ENCODE data around the gene CNTN4.
"Not testable (repeated sequence)": the region's sequence is repeated elsewhere in the genome, so short reads cannot be mapped to it uniquely, and the experiment has no call there.

CNTN4 gene

DNA sequence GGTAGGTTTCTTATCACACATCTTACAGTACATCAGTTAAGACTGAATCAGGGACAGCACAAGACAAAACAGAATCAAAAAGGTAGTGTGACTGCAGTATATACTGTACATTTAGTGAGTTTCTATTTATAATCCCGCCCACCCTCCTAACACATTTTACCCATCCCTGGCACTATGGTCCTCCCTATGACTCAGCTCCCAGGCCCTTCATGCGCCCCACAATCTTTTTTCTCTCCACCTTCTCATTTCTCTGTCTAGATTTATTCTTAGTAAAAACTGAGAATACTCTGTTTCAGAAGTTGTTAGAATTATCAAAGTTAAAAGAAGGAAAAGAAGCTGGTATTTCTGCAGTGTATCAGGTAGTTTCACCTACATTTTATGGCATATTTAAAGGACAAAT lies 427.3 kb downstream of the CNTN4 start:
- DNase-seq: no peak

DNA sequence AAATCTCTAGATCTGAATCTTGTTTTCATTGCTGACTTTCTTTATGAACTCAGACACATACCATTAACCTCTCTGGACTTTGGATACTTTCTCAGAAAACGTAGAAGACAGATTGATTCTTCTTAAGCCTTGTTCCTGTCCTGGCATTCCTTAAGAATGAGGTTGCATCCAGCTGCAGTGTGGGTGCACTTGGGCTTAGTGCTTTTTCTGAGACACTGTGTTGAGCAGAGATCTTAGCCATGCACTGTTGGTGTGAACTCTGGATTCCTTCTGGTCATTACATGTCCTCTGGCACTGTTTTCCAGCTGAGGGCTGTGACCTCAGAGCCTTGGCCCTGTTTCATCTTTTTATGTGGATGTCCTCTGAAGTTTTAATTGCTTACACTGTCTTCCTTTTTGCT lies 428.3 kb downstream of the CNTN4 start:
- no peak for DNase-seq

DNA sequence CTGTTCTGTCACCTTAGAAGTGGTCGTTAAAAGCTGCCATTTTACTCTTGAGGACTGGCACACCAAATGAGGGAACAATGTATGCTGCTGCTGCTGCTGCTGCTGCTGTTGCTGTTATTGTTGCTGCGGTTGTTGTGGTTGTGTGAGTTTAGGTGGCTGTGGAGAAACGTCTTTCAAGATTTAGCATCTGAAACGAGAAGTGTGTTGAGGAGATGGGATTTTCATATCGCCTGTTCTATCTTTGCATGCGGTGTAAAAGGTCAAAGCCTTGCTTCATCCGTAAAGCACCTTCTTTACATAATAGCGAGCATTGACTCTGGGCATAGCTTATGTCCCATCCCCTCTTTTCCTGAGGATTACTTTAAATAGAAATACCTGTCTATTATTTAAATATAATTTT lies 428.7 kb downstream of the CNTN4 start:
- DNase-seq: not testable (repeated sequence)

DNA sequence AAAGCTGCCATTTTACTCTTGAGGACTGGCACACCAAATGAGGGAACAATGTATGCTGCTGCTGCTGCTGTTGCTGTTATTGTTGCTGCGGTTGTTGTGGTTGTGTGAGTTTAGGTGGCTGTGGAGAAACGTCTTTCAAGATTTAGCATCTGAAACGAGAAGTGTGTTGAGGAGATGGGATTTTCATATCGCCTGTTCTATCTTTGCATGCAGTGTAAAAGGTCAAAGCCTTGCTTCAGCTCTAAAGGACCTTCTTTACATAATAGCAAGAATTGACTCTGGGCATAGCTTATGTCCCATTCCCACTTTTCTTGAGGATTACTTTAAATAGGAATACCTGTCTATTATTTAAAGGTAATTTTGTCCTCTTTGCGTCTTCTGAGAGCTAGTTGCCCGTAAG lies 436.1 kb downstream of the CNTN4 start:
- DNase-seq: not testable (repeated sequence)

DNA sequence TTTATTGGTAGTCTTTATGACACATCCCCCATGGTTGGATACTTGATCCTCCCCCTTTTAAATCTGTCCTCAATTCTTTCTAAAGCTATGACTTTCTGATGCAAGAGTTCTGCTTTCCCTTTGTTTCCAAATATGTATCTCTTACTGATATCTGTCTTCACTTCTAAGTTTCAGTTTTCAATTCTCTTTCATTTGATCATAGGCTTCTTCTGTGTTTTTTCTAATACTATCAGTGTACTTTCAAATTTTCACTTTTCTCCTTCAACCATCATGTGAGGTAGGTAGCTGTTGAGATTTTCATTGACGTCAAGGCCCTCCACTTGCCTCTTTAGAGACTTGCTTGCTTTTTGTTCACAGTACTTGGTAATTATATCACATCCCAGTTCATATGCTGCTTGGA lies 436.5 kb downstream of the CNTN4 start:
- DNase-seq: no peak

DNA sequence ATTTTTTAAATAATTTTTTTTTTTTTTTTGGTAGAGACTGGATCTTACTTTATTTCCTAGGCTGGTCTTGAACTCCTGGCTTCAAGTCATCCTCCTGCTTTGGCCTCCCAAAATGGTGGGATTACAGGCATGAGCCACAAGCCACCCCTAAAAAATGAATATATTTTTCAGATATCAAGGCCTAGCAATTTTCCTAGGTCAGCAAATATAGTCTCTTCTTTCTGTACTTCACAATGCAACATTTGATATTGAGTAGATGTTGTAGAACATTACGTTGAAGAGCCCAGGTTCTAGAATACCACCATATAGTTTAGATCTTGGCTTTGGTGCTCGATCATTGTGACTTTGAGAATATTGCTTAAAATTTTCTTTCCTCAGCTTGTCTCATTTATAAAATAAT lies 437.9 kb downstream of the CNTN4 start:
- no peak for DNase-seq

DNA sequence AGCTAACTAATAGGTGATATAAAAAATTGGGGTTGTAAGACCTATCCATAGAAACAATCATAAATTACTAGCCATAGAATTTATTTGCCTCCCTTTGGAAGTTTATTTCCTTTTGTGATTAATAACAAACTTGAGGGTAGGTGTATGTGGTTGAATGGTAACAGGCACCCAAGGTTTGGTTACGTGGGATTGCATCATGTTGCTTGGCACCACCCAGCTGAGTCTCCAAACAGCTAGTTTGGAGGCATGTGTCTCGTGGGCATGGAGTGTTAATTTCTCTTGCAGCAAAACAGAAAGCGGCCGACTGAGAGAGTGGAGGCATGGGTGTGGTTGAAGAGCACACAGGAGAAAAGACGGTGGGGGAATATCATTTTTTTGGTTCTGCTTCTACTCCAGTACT lies 441.4 kb downstream of the CNTN4 start:
- DNase-seq: peak; percentile 2

DNA sequence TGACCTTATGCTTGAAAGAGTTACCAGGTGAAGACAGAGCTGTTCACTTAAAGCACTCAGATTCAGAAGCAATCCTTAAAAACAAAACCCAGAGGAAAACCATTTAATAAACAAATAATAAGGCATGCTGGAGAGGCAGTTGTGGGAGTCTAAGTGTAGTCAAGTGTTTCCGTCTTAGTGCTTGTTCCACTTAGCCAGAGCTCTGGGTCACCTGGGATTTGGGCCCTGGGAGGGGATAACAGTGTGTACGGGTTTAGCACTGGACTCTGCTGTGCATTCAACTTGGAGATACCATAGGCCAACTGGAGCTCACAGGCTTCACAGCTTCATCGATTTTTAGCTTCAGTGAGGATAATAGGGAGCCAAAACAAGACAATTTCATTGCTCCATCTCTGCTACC lies 444.6 kb downstream of the CNTN4 start:
- DNase-seq: no peak

DNA sequence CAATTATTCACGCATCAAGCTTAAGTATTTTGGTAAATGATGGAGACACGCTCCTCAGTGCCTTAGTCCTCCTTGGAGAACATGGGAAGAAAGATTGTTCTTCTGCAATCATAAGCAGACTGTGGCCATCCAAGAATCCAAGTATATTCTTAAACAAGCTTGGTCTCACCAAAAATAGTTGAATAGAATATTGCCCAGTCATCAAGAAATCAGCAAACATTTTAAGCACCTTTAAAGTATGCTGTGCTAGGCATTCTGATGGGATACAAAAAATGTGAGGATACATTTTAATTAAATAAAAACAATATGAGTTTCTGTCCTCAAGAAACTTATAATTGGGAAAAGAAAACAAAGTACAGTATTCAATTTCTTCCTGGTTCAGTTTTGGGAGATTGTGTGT lies 445.5 kb downstream of the CNTN4 start:
- DNase-seq: no peak

DNA sequence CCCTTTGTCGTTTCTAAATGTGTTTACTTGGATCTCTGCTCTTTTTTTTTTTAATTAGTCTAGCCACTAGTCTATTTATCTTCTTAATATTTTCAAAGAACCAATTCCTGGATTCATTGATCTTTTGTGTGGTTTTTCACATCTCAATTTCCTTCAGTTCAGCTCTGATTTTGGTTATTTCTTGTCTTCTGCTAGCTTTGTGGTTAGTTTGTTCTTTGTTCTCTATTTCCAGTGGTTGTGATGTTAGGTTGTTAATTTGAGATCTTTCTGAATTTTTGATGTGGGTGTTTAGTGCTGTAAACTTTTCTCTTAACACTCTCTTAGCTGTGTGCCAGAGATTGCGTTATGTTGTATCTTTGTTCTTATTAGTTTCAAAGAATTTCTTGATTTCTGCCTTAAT lies 446.1 kb downstream of the CNTN4 start:
- DNase-seq: no peak

DNA sequence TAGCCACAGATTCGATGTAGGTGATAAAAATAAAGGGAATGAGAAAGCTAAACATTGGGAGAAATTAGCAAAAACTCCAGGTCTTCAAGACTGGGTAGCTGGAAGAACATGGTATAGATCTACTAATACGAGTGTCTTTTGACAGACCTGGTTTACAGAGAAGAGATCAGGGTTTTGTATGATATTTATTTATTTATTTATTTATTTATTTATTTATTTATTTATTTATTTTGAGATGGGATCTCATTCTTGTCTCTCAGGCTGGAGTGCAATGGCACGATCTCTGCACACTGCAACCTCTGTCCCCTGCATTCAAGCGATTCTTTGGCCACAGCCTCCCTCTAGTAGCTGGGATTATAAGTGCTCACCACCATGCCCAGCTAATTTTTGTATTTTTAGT lies 448.4 kb downstream of the CNTN4 start:
- DNase-seq: no peak

DNA sequence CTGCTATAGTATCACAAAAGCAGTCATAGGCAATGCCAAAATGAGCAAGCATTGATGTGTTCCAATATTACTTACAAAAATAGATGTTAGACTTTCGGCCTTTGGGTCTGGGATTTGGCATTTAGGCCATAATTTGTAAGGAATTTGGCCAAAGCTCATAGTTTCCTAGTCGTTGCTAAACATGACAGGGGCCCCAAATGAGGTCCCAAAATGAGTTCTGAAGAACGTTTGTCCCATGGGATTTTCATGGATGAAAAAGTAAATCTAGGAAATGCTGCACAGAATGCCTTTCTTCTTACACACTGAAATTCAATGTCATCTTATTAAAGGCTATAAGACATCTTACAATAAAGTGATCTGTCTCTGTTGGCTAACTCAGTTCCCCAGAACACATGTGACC lies 456.0 kb downstream of the CNTN4 start:
- no peak for DNase-seq

DNA sequence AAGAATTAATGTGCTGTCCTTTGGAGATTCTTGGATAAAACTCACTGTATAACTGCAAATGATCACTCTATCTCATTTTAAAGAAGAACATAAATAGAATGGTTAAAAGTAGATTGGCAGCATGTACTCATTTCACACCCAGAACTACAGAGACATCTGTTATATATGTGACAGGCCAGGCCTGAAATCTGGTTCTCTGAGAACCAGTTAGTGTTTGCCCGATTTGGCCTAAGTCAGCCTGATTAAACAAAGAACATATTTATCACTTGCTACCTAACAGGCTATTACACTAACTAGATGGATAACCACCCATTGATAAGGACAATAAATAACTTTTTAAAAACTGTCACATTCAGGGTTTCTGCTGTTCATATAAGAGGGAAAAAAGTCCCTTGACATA lies 460.1 kb downstream of the CNTN4 start:
- no peak for DNase-seq

DNA sequence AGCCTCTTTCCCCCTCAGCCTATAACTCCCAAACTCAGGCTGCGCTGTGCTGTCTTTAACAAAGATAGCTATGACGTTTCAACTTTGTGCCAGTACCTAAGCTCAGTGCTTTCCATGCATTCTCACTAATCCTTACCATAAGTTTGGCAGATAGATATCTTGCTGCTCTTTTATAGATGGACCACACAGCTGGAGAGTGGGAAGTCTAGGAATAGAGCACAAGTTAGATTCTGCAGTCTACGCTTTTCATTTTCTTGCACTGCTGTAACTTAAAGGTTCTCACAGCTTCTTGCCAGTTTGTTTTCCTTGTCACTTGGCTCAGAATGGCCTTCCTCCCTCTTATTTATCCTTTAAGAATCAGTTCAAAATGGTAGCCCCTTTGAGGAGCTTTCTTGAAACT lies 468.8 kb downstream of the CNTN4 start:
- no peak for DNase-seq

DNA sequence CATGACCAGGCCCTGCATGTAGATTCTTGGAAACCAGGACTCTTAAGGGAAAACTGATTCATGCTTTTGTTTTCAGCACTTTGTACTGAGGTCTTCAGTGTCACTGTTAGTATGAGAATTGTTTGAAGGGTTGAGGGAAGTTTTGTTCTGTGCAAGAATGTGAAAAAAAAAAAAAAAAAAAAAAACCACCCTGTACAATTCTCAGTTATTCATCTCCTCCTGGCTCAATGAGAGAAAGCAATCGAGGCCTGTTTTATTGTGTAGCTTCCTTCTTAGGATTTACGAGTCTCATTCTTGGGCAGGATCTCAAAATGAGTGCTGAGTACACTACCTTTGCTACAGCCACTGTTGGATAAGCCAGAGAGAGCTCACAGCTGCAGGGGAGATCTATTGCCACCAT lies 469.5 kb downstream of the CNTN4 start:
- no peak for DNase-seq

DNA sequence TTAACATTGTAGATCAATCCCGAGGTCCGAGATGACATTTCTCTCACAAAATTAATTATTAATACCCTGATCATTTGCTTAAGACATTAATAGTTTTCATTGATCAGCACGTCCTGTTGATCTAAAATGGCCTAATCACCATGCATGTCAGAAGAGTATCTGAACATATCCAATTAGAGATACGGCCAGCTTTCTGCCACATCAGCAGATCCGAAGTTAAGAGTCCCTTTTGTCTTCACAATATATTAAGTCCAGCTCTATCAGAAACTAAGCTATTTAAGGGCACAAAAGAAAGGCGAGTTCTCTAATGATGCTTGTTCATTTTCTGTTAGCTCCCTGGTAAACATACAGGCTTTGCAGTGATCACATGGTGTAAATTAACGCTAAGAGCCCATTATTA lies 470.3 kb downstream of the CNTN4 start:
- no peak for DNase-seq

DNA sequence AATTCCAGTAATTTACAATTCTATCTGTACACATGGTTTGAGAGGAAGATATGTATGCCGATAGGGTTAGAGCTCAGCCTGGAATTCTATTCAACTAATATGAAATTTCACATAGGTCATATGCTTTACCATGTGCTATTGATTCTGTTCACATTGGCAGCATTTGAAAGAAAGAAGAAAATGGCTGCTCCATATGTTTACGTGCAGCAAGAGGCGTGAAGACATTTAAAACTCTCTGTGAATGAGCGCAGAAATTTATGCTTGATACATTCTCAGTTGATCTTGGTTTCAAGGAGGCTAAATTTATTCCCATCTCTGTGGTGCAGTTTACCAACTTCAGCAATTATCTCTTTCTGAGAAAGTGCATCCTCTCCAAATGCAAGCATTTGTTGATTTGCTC lies 478.9 kb downstream of the CNTN4 start:
- DNase-seq: no peak

DNA sequence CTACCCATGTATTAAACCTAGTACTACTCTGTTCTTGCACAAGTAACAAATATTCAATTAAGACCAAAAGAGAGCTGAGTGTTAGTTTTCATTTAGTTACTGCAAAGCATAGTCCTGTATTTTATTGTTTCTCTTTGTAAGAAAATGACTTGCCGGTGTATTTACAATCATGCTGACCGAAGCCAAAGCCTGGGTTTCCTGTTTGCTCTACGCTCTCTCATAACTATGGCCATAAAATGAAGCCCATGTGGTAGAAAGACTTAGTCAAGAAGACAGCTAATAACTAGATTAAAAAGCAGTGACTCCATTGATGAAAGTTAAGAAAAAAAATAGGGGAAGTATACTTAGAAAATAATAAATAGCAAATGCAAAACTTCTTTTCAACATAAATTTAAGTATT lies 479.9 kb downstream of the CNTN4 start:
- DNase-seq: no peak

DNA sequence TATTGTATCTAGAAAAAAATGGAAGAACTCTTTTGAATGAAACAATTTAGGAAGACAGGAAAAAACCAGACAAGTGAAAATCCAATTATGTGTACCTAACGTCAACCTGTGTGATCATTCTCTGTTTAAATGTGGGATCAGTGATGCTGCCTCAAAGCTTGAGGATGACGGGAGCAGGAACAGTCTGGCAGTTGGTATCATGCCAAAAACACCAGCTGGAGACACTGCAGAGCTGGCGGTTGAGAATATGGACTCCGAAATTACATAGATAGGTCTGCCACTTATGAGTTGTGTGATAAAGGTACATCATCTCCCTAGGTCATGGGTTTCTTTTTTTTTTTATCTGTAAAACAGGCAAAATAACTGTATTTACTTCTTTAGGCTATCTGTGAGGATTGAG lies 480.5 kb downstream of the CNTN4 start:
- no peak for DNase-seq

DNA sequence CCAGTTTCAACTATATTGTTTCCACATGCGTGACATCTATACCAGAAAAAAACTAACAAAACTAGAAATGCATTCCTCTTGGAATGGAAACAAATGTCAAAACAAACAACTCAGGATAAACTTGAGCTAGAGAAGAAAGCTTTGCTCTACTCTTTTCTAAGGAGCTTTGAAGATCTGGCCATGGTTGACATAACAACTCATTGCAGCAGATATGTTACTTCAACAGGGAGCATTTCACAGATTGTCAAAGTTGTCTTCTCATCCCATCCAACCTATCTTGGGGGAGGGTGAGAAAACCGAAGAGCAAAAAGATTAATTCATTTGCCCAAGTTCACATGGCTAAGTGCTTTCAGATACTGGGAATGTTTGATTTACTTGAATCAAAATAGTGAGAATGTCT lies 484.4 kb downstream of the CNTN4 start:
- no peak for DNase-seq

DNA sequence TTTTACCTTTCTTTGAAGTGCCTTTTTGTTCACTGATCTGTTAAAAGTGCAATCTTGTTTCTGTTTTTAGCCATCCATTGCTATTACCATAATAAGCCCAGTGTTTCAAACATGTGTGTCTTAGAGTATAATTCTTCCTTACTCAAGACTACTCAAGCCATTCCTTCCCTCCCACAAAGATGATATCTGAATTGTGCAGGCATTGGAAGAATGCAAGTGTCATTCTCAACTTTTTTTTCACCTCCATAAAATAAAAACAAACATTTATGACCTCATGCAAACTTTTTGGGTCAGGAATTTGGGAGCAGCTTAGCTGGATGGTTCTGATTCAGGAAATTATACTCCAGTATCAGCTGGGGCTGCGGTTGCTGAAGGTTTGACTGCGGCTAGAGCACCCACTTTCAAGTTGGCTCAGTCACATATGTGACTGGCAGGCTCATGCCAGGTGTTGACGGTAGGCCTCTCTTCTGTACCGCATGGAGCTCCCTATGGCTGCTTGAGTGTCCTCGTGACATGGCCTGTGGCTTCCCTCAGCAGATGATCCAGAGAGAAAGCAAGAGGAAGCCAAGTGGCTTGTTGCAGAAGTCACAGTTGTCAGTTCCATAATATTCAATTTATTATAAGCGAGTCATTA lies 490.8 kb downstream of the CNTN4 start:
- DNase-seq: no peak

DNA sequence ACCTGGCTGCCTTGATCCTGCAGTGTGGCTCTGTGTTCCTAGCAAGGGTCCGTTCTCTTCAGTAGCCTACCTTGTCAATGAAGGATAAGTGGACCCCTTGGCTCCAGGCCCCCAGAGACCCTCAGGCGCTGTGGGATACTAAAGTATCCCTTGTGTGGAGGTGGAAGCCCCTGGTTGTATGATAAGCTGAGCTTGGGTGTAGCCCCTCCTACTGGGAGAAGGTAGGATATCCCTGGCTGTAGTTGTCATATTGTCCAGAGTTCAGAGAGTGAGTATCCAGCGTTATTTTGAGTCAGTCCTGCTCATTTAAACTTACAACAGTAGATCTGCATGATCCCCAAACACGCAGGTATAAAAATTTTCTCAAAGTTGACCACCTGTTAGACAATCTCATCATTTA lies 496.8 kb downstream of the CNTN4 start:
- DNase-seq: no peak

DNA sequence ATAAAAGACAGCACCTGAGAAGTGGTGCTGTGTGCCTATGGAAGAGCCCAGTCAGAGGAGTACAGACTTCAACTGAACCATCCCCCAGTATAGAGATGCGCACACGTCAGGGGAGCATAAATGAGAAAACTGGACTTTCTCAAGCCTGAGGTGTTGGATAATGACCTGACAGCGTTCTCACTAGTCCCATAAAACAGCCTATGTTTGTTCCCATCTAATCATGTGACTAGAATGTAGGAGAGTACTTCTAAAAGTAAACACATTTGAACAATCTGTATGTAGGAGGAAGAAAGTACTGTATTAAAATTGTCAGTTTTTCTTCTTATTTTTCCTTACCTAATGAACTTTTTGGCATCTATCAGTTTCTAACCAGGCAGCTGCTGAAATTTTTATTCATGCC lies 498.9 kb downstream of the CNTN4 start:
- DNase-seq: no peak

DNA sequence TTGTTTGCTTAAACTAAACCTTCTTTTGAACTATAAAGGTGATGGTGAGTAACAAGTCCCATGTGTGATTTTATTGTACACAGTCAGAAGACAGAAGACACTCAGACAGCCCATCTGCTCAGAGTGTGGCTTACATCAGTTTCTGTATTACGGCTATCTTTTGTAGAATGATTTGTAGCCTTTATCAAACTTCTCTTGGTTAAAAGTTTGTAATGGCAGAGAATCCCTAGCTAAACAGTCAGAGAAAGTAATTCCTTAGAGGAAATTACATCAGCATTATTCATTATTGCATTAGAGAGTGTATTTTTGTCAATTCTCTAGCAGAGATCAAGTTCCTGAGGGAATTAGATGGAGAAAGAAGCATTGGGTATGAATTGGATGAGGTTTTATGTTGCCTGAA lies 500.8 kb downstream of the CNTN4 start:
- DNase-seq: no peak

DNA sequence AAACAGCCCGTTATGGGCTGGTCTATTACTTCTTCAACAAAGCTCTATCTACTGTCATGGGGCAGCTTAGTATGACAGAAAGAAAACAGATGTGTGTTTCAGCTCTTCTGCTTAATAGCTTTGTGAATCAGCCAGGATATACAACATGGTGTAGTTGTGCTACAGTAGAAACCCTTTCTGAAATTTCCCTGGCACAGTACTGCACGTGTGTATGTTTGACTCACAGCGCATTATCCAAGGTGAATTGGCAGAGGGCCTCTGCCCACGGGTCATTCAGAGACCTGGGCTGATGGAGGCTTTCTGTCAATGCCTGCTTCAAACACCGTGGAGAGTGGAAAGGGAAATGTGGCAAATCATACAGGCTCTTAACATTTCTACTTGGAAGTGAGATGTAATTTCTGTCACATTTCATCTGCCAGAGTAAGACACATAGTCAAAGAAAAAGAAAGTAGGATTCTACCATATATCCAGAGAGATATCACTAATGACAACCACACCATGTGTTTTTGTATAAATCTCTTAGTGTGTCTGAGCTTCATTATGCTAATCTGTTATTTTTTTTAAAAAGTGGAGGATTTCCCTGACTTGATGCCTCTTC lies 505.1 kb downstream of the CNTN4 start:
- DNase-seq: no peak

DNA sequence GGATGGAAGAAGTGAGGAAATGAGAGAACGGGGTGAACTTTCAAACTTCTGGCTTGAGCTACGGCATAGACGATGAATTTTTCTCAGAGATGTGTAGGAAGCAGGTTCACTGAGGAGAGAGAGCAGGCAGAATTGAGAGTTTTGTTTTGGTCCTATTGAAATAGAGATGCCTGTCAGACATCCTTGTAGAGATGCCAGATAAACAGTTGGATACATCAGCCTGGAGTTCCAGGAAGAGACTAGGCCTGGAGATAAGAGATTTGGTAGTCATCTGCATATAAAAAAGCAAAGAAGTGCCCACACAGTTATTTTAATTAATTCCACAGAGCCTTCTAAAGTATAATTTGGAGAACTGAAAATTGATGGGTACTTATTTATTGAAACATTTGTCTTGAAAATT lies 515.9 kb downstream of the CNTN4 start:
- DNase-seq: no peak

All from activated CD4-positive, alpha-beta T cell treated with anti-CD3 and anti-CD28 coated beads for 48 hours (primary cell).